RWPE1 (cell line): ENCODE data around the gene STXBP6.
"Not testable (repeated sequence)": the region's sequence is repeated elsewhere in the genome, so short reads cannot be mapped to it uniquely, and the experiment has no call there.

Source experiments
- CTCF ChIA-PET: fragments of 350-600 bp; sonication (Branson Sonifier 250); formaldehyde crosslinking; extraction: SDS; loops from one replicate; lab custom pipeline; 2021; lab: Yijun Ruan, JAX
- POLR2A ChIA-PET: fragments of 400-600 bp; formaldehyde crosslinking; extraction: SDS; loops from one replicate; lab custom pipeline; 2020; ENCODE audit warnings: antibody characterized with exemption; ENCODE audit not compliant: low non-redundant PET; lab: Yijun Ruan, JAX
- DNase-seq: peaks from one replicate; pipeline ENCODE4 v3.0.0; 2012; ENCODE audit warnings: low spot score
- H3K27ac ChIP-seq: fragments of 450-650 bp; 2 replicates; pipeline ENCODE4 v1.5.1; 2017
- CTCF ChIP-seq: fragments of 450-650 bp; conservative IDR thresholded peaks from 2 replicates; pipeline ENCODE4 v1.5.1; 2017; ENCODE audit warnings: low read depth, mild to moderate bottlenecking

STXBP6 gene

DNA sequence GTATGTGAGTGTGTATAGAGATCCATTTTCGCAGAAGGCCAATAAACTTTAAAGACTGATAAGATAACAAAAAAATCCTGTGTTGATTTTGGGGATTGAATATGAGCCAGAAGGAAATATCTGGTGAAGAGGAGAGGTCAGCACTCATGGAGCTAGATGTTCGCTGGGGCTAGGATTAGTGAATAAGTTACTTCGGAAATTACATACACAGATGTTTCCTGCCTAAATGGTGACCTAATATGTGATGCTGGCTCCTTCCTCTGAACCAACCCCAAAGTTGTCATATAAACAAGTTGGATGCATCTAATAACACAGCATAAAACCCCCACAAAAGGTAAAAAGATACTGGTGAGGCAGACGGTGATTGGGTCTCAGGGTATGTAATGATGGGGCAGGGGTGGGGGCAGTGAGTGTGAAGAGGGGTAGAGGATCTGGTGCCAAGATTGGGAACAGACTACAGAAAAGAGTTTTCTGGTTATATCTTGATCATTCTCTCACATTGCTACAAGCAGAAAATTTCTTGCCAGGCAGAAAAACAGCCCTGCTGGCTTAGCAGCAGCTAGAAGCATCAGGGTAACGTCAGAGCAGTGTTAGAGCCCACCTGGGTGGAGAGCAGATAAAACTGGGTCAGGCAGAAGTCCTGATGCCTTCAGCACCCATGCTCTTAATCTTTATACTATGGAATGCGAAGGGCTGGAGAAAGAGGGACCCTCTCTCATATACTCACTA lies 275.6 kb downstream of the STXBP6 start:
- TF ChIP-seq CTCF: no peak
- POLR2A ChIA-PET: no interaction called here
- no peak overlapping the region for H3K27ac ChIP-seq

DNA sequence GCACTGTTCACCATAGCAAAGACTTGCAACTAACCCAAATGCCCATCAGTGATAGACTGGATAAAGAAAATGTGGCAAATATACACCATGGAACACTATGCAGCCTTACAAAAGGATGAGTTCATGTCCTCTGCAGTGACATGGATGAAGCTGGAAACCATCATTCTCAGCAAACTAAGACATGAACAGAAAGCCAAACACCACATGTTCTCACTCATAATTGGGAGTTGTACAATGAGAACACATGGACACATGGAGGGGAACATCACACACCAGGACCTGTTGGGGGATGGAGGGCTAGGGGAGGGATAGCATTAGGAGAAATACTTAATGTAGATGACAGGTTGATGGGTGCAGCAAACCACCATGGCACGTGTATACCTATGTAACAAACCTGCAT lies 276.4 kb downstream of the STXBP6 start:
- DNase-seq, POLR2A ChIA-PET, H3K27ac ChIP-seq: not testable (repeated sequence)
- CTCF ChIA-PET: interaction anchor here (1.4 kb wide), 1 partner anchor 63 kb away, joined by 4 read pairs; no protein-coding TSS in a partner anchor

More for the DNA sequence above, 275.6 kb downstream of the STXBP6 start:
- CTCF ChIA-PET: no interaction called here
- no peak for DNase-seq

- ChIA-PET CTCF (no interaction called here), POLR2A (no interaction called here)
- H3K27ac ChIP-seq: no peak overlapping the region
- no peak for DNase-seq
- no peak for TF ChIP-seq CTCF
Observed at GRCh38 chr14:24766434-24766833, 283.5 kb downstream of the STXBP6 start.

- POLR2A ChIA-PET: no interaction called here
- H3K27ac ChIP-seq: no peak overlapping the region
- no peak for DNase-seq
- CTCF ChIA-PET: no interaction called here
- no peak for TF ChIP-seq CTCF
Observed at GRCh38 chr14:24761141-24761540, 288.8 kb downstream of the STXBP6 start.
